ENCODE measurements around the gene RBM22.

Gene RBM22

GRCh38 chr5:150642567-150642927, 58.3 kb downstream of the RBM22 start:
- ChIA-PET CTCF (interaction anchor here (0.7 to 8.4 kb wide), 10 partner anchors 11 to 183 kb away, joined by 3 to 111 read pairs (median 4); no protein-coding TSS in a partner anchor), POLR2A (interaction anchor here (0.6 to 1.0 kb wide), 3 partner anchors 11 to 196 kb away, joined by 4 to 5 read pairs (median 4); no protein-coding TSS in a partner anchor)
- DNase-seq (ENCODE audit: low read depth, low spot score), result no peak
- TF ChIP-seq, protein P1, sequence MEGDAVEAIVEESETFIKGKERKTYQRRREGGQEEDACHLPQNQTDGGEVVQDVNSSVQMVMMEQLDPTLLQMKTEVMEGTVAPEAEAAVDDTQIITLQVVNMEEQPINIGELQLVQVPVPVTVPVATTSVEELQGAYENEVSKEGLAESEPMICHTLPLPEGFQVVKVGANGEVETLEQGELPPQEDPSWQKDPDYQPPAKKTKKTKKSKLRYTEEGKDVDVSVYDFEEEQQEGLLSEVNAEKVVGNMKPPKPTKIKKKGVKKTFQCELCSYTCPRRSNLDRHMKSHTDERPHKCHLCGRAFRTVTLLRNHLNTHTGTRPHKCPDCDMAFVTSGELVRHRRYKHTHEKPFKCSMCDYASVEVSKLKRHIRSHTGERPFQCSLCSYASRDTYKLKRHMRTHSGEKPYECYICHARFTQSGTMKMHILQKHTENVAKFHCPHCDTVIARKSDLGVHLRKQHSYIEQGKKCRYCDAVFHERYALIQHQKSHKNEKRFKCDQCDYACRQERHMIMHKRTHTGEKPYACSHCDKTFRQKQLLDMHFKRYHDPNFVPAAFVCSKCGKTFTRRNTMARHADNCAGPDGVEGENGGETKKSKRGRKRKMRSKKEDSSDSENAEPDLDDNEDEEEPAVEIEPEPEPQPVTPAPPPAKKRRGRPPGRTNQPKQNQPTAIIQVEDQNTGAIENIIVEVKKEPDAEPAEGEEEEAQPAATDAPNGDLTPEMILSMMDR (IDR thresholded peaks at IDR 0.05; ENCODE audit: insufficient read depth, low read length, missing control alignments), result no peak
- peak overlapping the region; percentile 76 for H3K4me3 ChIP-seq (ENCODE audit: low read depth, low read length)

DNA sequence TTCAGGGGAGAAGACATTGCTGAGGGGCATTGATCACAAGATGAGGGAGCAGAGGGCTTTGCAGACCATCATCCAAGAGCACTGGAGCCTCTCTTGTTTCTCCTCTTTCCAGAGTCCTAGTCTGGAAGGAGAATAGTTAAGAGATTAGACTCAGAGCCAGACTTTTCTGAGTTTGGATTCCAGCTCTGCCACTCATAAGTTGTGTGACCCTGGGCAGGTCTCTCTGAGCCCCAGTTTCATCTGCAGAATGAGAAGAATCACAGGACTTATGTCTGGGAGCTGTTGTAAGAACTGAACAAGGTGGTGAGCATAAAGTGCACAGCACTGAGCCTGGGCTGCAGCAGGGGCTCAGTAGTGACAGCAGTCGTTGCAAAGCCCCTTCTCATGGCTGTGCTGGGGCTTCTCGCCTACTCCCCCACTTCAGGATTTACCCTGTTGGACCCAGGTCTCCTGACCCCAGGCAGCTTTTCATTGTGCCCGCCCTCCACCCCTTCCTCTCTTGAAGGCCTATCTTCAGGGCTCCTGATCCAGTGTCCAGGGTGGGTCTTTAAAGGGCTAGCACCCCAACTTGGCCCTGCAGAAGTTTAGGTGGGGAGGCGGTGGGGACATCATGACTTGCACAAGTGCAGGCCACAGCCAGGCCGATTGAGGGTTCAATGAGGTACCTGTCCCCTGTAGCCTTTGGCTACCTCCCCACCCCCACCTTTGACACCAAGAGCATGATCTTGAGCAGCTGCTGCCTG, 58.9 kb downstream of the RBM22 start:
- TF ChIP-seq, protein P1 (IDR thresholded peaks at IDR 0.05; ENCODE audit: insufficient read depth, low read length, missing control alignments), result no peak
- peak overlapping the region; percentile 76 for H3K4me3 ChIP-seq (ENCODE audit: low read depth, low read length)
- CTCF ChIA-PET, result interaction anchor here (1.1 to 8.4 kb wide), 9 partner anchors 11 to 183 kb away, joined by 3 to 111 read pairs (median 5); no protein-coding TSS in a partner anchor
- POLR2A ChIA-PET, result interaction anchor here (0.7 kb wide), 1 partner anchor 195 kb away, joined by 4 read pairs; no protein-coding TSS in a partner anchor
- DNase-seq (ENCODE audit: low read depth, low spot score), result no peak

- POLR2A ChIA-PET, result interaction anchor here (0.8 to 1.1 kb wide), 5 partner anchors 11 to 192 kb away, joined by 3 to 4 read pairs (median 3); partner anchors contain the start of genes RBM22 and RPS14
- no peak for DNase-seq (ENCODE audit: low read depth, low spot score)
- TF ChIP-seq, protein P1 (IDR thresholded peaks at IDR 0.05; ENCODE audit: insufficient read depth, low read length, missing control alignments), result no peak
- CTCF ChIA-PET, result interaction anchor here (0.9 to 8.4 kb wide), 7 partner anchors 12 to 191 kb away, joined by 3 to 111 read pairs (median 6); no protein-coding TSS in a partner anchor
- peak overlapping the region; percentile 76 for H3K4me3 ChIP-seq (ENCODE audit: low read depth, low read length)
These were observed 59.8 kb downstream of the RBM22 start for GRCh38 chr5:150641006-150641570.

All from AG04449 (cell line).